GM11168 (cell line): Measurements from ENCODE around the gene CCDC85C.

Source experiments
- in situ Hi-C: fragments of 300-500 bp; cut with MboI; formaldehyde crosslinking; loops from one replicate; pipeline ENCODE4 v1.12.0; 2022; ENCODE audit warnings: low sequenced_read_pairs; ENCODE audit not compliant: unreplicated experiment

The CCDC85C gene

GRCh38 chr14:99575043-99576023, 28.7 kb downstream of the CCDC85C start:
- in situ Hi-C loops, result no loop called here

- in situ Hi-C loops, result no loop called here
Observed at GRCh38 chr14:99574099-99574880, 29.7 kb downstream of the CCDC85C start.

- in situ Hi-C loops, result no loop called here
Observed at GRCh38 chr14:99573436-99574098, 30.4 kb downstream of the CCDC85C start.

- in situ Hi-C loops, result no loop called here
Observed at GRCh38 chr14:99573000-99573330, 31.0 kb downstream of the CCDC85C start.

- in situ Hi-C loops, result no loop called here
Observed at GRCh38 chr14:99572173-99572999, 31.6 kb downstream of the CCDC85C start.

- in situ Hi-C loops, result no loop called here
Observed at GRCh38 chr14:99571303-99571986, 32.6 kb downstream of the CCDC85C start.

GRCh38 chr14:99570544-99571302, 33.3 kb downstream of the CCDC85C start:
- in situ Hi-C loops, result no loop called here

GRCh38 chr14:99569725-99570543, 34.1 kb downstream of the CCDC85C start:
- in situ Hi-C loops, result no loop called here

GRCh38 chr14:99568567-99569560, 35.1 kb downstream of the CCDC85C start:
- in situ Hi-C loops, result no loop called here

GRCh38 chr14:99566390-99567354, 37.3 kb downstream of the CCDC85C start:
- in situ Hi-C loops, result no loop called here

GRCh38 chr14:99566009-99566389, 38.0 kb downstream of the CCDC85C start:
- in situ Hi-C loops, result no loop called here

- in situ Hi-C loops, result no loop called here
Observed at GRCh38 chr14:99565383-99565782, 38.6 kb downstream of the CCDC85C start.

- in situ Hi-C loops, result no loop called here
Observed at GRCh38 chr14:99564926-99565259, 39.1 kb downstream of the CCDC85C start.

- in situ Hi-C loops, result no loop called here
Observed at GRCh38 chr14:99564256-99564925, 39.6 kb downstream of the CCDC85C start.

- in situ Hi-C loops, result no loop called here
Observed at GRCh38 chr14:99563749-99564129, 40.3 kb downstream of the CCDC85C start.
